Calu3 (cell line): ENCODE data around the gene HNRNPUL1. TPM values are rescaled to one million over a fixed set of nuclear protein-coding genes. Genes with fewer than 3 reads are reported as not detected.

Experiments used
- BruUV-seq: library from RNA; stranded (reverse); fragments of 400-500 nt; replicated peaks from 2 replicates; lab custom pipeline; 2021; lab: Mats Ljungman, UMichigan
- CTCF ChIA-PET: fragments of 300-600 bp; sonication (Branson Sonifier 250); formaldehyde crosslinking; loops from one replicate; lab custom pipeline; 2022; ENCODE audit warnings: antibody characterized with exemption; lab: Charles Lee
- DNase-seq: peaks from one replicate; pipeline ENCODE4 v3.0.0; 2022
- H3K27ac Mint-ChIP-seq: one replicate; pipeline ENCODE4 v1.8.0; 2022; ENCODE audit warnings: mixed read lengths; ENCODE audit not compliant: unreplicated experiment
- H3K27me3 Mint-ChIP-seq: one replicate; pipeline ENCODE4 v1.8.0; 2022; ENCODE audit warnings: mixed read lengths; ENCODE audit not compliant: unreplicated experiment
- H3K36me3 Mint-ChIP-seq: one replicate; pipeline ENCODE4 v1.8.0; 2022; ENCODE audit warnings: mild to moderate bottlenecking, moderate library complexity, mixed read lengths; ENCODE audit not compliant: insufficient read depth, unreplicated experiment
- H3K4me1 Mint-ChIP-seq: one replicate; pipeline ENCODE4 v1.8.0; 2022; ENCODE audit warnings: mild to moderate bottlenecking, low read depth, mixed read lengths; ENCODE audit not compliant: unreplicated experiment
- H3K4me3 Mint-ChIP-seq: one replicate; pipeline ENCODE4 v1.8.0; 2022; ENCODE audit warnings: mild to moderate bottlenecking, low read depth, moderate library complexity, mixed read lengths; ENCODE audit not compliant: unreplicated experiment
- H3K9me3 Mint-ChIP-seq: one replicate; pipeline ENCODE4 v1.8.0; 2022; ENCODE audit warnings: low read depth, mixed read lengths; ENCODE audit not compliant: unreplicated experiment
- CTCF ChIP-seq: fragments of 200-600 bp; IDR thresholded peaks from one replicate; pipeline ENCODE4 v1.8.0; 2022; ENCODE audit warnings: antibody characterized with exemption; ENCODE audit not compliant: unreplicated experiment
- intact Hi-C: fragments of 100-400 bp; cut with micrococcal nuclease; formaldehyde crosslinking; loops from one replicate; pipeline ENCODE4 v1.10.0; 2022; ENCODE audit not compliant: unreplicated experiment
- total RNA-seq: library from RNA; stranded (reverse); gene quantifications from 2 replicates; pipeline ENCODE4 v1.2.3, GENCODE V29; 2022

HNRNPUL1 gene
- total RNA-seq, 1 experiment from 2014 or later = 370 TPM

DNA sequence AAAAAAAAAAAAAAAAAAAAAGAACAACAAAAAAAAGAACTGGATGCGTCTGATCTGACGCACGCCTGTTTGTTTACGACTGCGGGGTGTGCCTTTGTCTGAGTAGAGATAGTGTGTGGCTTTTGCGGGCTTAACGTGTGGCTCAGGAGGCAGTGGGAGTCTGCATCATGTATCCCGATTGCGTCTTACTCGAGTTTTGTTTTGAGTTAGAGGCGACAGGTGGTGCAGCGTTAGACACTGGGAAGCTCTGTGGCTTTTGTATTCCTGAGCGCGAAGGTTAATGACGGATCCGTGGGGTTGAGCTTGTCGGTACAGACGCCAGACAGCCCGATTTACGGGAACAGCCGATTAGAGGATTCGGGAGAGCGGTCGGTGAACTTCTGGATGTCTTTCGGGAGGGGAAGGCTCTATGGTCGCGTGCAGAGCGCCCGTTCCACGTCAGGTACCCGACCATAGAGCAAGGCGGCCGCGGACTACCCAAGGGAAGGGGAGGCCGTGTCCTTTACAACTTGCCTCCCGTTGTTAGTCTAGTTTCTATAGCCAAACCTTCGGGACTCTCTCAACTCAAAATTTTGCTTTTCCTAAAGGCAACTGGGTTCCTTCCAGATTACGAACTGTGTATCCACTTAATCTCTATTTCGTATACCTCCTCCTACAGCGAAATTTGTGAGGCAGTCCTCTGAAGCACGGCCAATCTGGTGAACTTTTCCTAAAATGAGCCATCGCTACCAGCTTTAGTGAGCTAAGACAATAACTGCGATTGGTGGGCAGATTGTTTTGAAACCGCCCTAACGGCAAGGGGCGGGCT is 926 bp upstream of the HNRNPUL1 start:
- intact Hi-C loops = loop anchor here (5.0 kb wide), 1 partner anchor 36 kb away; no protein-coding TSS in a partner anchor
- no peaks in the 10 kb centered on the region for H3K9me3 Mint-ChIP-seq
- H3K27ac Mint-ChIP-seq = peak overlapping the region; percentile 100
- peak overlapping the region; percentile 95 for H3K4me3 Mint-ChIP-seq
- peak; percentile 55 for DNase-seq
- CTCF ChIA-PET = interaction anchor here (0.6 to 2.2 kb wide), 17 partner anchors 11 to 272 kb away, joined by 3 to 54 read pairs (median 4); partner anchors contain the start of genes B9D2, CCDC97, CYP2B6 and CYP2S1
- H3K36me3 Mint-ChIP-seq = peaks cover 77% of the 10 kb centered on the region
- peaks cover 12% of the 10 kb centered on the region for H3K27me3 Mint-ChIP-seq
- peaks cover 40% of the 10 kb centered on the region for H3K4me1 Mint-ChIP-seq
- no peak for TF ChIP-seq CTCF
- BruUV-seq = TSS peak; percentile 95

DNA sequence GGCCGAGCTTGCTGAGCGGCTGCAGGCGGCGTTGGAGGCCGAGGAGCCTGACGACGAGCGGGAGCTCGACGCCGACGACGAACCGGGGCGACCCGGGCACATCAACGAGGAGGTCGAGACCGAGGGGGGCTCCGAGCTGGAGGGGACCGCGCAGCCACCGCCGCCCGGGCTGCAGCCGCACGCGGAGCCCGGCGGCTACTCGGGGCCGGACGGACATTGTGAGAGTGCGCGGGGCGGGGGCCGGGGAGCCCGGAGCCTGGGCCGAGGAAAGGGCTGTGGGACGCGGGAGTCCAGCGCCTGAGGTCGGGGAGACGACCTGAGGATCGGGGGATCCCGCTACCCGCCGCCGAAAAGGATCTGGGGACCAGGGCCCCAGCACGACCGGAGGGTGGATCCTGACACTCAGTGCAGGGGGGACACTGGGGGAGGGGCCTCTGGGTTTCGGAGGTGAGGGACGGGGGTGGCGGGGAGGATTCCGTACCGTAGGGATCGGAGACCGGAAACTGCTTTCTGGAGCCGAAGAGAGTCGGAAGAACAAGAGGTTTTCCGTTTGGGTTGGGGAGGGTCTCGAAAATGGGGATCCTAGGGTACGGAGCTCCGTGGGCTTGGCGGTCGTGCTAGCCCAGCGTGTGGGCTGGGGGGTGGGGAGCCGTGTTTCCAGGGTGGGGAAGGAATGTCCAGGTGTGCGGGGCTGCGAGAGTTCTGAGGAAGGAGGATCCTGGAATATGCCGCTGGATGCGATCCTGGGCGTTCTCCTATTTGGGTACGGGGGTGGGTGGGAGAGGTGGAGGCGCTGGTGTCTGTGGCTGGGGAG is 616 bp downstream of the HNRNPUL1 start:
- Mint-ChIP-seq H3K9me3 (no peaks in the 10 kb centered on the region), H3K4me1 (peaks cover 40% of the 10 kb centered on the region), H3K4me3 (peak overlapping the region; percentile 95), H3K36me3 (peaks cover 91% of the 10 kb centered on the region), H3K27ac (peak overlapping the region; percentile 100), H3K27me3 (peaks cover 12% of the 10 kb centered on the region)
- peak; percentile 60 for DNase-seq
- no peak for TF ChIP-seq CTCF
- no TSS peak for BruUV-seq
- intact Hi-C loops = loop anchor here (5.0 kb wide), 1 partner anchor 37 kb away; no protein-coding TSS in a partner anchor
- CTCF ChIA-PET = interaction anchor here (0.6 to 1.9 kb wide), 10 partner anchors 24 to 273 kb away, joined by 3 to 20 read pairs (median 6); partner anchors contain the start of genes B9D2 and CYP2B6

DNA sequence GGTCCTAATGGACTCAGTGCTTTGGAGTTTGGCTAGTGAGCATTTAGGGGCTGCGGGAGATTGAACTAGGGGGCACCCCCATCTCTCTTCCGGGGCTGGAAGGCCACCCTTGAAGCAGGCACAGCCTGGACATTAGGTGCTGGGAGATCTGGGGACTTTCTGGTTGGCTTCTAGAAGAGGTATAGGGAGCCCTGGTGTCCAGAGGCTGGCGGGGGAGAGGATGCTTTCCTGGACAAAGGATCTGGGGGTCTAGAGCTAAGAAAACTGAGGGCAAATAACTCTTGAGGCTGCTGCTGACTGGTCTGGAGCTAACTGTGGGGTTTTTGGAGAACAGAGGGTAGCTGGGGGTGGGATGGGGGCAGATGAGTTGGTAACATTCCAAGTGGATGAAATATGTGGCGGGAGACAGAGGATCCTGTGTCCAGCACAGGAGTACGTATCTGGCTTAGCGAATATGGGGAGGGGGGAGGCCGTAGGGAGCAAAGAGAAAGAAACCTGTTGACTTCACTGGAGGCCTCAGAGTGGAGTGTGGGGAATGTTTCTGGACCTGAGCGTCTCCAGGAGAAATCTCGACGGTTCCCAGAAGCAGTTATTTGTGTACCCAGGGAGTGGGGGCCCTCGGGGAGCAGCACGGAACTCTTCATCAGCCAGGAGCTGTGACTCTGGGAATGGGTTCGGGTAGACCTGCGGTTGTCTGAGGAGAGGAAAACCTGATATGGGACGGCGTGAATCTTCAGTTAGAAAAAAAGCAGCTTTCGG is 1.4 kb downstream of the HNRNPUL1 start:
- H3K27ac Mint-ChIP-seq = peak overlapping the region; percentile 100
- intact Hi-C loops = no loop called here
- TF ChIP-seq CTCF = no peak
- H3K9me3 Mint-ChIP-seq = no peaks in the 10 kb centered on the region
- DNase-seq = peak; percentile 21
- peaks cover 40% of the 10 kb centered on the region for H3K4me1 Mint-ChIP-seq
- BruUV-seq = no TSS peak
- peaks cover 92% of the 10 kb centered on the region for H3K36me3 Mint-ChIP-seq
- CTCF ChIA-PET = interaction anchor here (0.6 to 1.4 kb wide), 4 partner anchors 23 to 113 kb away, joined by 4 to 10 read pairs (median 7); no protein-coding TSS in a partner anchor
- H3K27me3 Mint-ChIP-seq = peaks cover 12% of the 10 kb centered on the region
- H3K4me3 Mint-ChIP-seq = peak overlapping the region; percentile 95
